Activated CD8-positive, alpha-beta memory T cell treated with anti-CD3 and anti-CD28 coated beads, Interleukin-2, amount 50 U/mL, for 1 hour (primary cell): ENCODE data around the gene CACNB3.

Experiments
- DNase-seq: peaks from one replicate; pipeline ENCODE4 v3.0.0-alpha.2; 2020; ENCODE audit errors: extremely low read depth

Gene CACNB3

DNA sequence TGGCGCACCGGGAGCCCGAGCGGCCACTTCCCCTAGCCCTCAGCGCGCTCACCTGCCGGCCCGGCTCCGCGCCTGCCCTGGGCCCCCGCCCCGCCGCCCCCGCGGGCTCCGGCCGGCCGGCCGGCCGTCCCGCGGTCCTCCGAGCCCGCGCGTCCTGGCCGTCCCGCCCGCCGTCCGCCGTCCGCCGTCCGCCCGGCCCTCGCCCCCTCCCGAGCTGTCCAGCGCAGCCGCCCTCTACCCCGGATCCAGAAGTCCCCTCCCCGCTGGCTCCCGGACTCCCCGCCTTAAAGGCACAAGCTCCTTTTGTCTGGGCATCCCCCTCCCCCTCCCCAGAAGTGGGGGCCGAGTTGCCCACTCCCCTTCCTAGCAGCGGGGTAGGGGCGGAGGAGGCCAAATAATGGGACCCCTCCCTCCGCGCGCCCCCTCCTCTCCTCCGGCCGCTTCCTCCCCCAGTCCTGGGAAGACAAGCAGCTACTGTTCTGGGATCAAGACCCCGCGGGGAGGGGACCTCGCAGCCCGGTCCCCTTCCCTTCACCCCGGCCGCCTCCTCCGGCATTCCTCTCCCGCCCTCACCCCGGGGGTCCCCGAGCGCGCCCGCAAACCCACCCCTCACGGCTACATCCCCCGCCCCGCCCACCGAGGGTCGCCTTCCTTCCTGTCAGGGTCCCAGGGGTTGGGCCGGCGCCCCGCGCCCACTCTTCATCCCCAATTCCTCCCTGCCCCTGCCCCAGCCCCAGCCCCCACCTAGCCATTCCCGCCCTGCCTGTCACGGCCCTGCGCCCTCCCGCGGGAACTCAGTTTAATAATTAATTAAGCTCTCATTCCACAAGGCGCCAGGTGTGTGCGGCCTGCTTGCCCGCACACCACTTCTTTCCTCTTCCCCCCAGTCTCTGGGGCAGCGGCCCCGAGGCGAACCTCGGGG is 29.2 kb upstream of the CACNB3 start, which contains the start of gene ADCY6:
Gene ADCY6, minus strand, starts transcription at position 236 of the 922 bp plus-strand sequence. CDS start 5,655 bp downstream, outside the sequence.
- DNase-seq, result no peak

DNA sequence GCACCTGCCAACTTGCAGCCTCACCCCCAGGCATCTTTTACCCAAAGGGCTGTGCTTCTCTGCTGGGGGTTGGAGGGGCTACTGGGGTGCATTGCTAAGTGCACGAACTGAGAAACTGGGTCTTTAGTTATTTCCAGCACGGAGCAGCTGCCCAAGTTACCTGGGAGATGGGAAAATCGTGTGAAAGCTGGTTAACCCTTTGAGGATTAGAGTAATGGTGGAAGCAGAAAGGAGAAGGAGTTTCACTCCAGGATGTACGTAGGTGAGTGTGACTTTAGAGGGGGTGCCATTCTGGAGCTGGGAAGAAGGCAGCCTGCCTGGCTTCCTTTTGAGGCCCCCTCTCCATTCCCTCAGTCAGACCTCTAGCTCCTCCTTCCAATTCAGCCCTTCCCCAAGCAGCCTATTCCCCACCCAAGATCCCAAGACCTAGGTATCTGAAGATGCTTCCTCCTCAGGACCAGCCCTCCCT is 28.4 kb upstream of the CACNB3 start:
- DNase-seq, result no peak

DNA sequence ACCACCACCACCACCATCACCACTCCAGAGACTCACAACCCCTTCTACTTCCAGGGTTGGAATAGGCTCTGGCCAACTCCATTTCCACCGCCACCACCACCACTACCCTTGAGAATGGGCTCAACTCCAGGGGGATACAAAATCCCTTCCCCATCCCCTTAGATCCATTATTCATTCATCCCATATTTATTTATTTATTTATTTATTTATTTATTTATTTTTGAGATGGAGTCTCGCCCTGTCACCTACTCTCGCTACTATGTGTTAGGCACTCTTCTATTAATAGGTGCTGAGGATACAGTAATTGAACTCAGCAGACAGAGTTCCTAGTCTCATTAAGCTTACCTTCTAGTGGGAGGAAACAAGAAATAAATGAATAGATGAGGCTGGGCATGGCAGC is 24.6 kb upstream of the CACNB3 start:
- no peak for DNase-seq

DNA sequence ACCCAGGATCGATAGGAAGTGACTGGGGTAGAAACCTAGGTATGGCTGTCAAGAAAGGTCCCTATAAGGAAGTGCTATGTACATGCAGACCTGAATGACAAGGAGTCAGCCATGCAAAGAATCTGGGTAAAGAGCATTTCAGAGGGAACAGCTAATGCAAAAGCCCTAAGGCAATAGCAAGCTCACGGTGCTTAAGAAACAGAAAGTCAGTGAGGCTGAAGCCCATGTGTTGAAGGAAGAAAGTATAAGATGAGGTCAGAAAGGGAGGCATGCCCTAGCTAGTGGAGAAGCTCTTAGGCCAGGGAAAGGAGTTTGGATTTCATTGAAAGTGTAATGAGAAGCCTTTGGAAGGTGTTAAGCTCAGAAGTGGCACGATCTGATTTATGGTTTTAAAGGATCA is 23.4 kb upstream of the CACNB3 start:
- DNase-seq, result no peak

DNA sequence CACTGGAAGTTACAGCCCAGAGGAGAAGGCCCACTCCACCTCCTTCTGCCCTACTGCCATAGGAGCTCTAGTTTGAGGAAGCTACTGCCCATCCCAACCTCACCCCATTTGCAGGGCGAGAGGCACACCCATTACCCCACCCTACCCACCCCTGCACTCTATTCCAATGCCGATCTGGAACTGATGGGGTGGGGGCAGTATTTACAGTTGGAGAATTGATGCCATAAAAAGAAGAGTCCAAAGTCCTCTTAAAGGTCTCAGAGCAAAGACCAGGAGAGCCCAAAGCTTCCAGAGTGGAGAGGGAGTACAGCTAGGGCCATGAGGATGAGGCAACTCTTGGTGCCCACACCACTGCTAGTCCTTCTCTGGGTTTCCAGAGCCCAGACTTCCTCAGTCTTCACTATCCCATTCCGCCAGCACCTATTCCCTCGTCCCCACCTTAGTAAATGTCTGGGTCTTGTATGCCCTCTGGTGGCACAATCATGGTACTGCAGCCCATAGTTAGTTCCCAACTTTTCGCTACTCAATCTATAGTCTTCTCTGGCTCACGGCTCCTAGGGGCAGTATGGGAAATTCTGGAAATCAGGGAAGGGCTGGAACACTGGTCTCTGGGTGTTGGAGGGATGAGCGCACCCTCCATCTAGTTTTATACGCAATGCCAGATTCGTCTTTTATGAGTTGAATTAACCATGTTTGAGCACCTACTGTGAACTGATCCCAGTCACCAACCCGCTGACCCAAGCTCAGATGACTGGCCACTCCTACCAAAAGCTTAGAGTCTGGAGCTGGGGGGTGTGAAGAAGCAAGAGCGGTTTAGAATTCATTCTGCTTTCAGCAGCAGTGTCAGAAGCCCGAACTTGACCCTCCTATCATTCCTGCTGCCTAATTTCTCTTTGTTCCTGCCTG is 22.5 kb upstream of the CACNB3 start:
- no peak for DNase-seq

DNA sequence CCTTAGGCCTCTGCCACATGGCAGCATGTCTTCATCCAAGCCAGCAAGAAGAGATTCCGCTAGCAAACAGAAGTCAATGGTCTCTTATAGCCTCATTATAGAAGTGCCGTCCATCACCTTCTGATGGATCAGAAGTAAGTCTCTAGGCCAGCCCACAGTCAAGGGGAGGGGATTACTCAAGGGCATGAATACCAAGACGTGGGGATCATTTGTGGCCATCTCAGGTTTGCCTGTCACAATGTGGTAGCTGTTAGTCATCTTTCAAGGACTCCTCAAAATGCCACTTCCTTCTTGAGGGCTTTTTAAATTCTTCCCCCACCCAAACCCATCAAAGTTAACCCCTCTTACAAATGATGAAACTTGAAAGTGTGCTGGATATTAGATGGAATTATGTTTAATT is 21.3 kb upstream of the CACNB3 start:
- no peak for DNase-seq

DNA sequence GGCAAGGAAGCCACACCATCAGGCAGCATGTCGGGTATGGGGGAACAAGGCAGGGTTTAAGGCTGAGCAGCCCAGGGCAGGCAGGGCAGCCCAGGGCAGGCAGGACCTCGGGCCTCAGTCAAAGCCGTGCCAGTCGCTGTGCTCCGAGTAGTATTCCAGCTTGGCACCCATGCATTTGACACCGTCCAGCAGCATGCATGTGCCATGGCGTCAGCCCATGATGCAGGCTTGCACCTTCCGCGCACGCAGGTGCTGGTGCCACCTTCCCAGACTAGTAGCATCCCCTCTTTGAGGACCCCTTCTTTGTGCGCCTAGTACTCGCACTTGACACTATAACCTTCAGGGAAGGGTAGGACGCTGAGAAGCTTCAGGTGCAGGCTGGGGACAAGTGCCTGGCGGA is 17.8 kb upstream of the CACNB3 start:
- DNase-seq, result no peak

DNA sequence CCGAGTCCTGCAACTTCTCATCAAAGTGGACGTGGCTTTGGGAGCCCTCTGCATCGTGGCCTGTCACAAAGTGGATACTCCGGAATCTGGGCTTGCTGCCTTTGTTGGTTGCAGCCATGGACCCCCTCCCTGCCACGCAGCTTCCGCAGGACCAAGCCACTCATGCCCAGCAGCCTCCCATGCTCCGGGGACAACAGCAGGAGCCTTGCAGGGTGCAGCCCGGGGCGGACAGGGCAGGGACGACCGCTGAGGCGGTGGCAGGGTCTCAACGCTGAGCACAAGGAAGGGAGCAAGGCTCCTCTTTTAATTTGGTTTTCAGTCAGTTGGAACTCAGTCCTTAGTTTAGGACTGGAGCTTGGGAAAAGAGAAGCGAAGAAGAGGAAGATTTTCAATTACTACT is 17.3 kb upstream of the CACNB3 start:
- no peak for DNase-seq

DNA sequence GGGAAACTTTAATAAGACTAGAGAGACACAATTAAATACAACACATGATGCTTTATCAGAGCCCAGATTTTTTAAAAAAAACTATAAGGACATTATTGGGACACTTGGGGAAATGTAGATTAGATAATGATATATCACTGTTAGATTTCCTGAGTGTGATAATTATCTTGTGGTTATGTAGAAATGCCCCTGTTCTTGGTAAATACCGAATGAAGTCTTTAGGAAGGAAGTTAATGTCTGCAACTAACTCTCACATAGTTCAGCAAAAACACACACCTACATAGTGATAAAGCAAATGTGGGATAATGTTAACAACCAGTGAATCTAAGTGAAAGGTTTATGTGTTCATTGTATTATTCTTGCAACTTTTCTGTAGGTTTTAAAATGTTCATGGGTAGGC is 14.6 kb upstream of the CACNB3 start:
- no peak for DNase-seq

DNA sequence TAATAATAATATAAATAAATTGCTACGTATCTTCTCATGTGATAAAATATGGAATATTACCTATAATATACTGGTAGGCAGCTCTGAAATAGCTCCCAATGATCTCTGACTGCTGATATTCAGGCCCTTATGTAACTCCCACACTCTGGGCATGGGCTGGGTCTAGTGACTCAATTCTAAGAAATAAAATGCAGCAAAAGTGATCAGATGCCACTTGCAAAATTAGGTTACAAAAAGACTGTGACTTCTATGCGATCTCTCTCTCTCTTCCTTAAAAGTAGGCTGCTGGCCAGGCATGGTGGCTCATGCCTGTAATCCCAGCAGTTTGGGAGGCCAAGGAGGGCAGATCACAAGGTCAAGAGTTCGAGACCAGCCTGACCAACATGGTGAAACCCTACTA is 10.3 kb upstream of the CACNB3 start:
- DNase-seq, result no peak

DNA sequence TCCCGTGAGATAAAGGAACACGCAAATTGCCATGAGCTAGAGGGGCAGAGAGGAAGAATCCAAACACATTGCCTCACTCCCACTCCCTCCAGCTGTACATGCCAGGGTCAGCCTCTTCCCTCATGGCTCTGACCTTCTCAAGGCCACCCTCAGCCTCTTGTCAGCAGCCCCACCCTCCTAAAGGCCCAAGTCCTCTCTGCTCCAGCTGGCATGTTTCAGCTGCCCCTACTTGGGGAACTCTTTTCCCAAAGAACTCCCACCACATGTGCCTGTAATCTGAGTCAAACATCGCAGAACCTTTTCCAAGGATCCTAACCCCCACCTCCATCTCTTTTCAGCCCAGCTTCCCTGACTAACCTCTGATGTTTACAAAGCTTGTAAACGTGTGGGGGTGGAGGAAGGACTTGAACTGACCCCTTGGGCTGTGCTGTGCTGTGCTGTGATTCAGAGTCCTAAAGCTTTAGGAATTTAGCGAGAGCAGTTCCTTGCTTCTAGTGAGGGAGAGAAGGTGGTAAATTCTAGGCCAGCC is 7.3 kb upstream of the CACNB3 start:
- no peak for DNase-seq

DNA sequence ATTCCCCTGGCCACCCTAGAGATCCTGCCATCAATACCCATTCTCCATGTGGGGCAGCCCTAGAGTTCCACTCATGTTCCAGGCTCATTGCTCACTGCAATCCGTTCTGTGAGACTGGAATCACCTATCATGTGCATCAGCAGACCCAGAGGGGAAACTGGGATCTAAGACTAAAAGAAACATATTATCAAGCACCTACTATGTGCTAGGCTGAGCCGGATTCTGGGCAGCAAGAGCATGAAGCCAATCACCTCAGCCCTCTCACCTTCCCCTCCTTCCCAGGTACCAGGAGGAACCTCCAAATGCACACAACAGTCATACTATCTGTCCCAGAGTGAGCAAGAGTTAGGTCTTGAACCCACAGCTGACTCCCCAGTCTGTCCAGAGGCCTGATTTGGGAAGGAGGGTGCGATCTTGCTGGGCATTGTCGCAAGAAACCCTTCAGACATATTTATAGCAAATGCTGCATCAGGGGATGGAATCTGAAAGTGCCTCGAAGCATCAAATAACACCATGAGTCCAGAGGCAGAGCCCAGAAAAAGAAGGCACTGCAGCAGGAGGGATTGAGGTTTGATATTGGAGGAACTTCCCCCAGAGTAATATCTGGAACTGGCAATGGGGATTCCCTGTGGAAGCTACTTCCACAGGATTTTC is 6.7 kb upstream of the CACNB3 start:
- no peak for DNase-seq

DNA sequence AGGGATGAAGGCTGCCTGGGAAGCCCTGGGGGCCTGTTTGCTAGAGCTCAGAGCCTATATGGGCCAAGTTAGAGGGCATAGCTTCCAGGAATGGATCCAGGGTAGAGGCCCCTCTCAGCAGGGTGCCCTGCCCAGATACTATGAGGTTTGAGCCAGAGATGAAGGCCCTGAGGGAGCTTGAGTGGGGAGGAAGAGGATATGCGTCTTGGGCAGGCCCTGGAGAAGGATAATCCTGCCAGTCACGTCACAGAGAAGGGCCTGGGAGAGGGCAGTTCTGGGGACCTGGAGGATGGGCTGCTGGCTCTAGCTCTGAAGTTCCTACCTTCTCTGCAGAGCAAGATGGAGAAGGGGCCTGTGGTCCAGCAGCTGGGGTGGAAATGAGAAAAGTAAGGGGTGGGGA is 5.9 kb upstream of the CACNB3 start:
- DNase-seq, result no peak

DNA sequence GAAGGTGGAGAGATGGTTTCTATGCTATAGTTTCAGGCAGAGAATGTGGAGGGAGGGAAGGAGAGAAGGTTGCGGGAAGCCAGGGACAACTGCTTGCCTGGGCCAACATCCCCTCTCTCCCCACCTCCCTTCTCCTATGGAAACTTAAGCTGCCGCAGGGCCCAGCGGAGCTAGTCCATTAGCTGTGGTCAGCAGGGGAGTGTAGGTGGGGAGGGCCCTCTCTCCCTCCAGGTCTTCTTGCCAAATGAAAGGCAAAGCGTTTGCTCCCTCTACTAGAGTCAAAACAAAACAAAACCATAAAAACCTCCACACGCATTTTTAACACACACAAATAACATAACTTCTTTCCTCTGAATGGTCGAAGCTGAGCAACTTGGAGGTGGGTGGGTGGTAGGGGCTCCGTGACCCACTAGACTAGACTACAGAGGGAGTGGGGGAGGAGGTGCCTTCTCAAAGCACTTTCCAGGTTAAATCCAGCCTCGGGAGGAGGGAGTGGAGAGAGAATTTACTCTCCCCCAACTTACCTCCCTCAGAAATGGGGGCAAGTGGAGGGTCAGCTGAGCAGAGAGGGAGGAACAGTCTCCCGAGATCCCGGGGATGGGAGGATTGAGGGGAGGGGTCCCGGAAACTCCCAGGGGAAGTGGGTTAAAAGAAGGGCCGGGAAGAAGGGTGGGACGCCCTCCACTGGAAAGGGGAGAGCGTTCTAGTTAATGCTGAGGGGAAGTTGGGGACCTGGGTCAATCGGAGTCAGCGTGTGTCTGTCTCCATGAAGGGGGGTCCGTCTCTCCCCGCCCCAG is 4.6 kb upstream of the CACNB3 start:
- DNase-seq, result no peak

DNA sequence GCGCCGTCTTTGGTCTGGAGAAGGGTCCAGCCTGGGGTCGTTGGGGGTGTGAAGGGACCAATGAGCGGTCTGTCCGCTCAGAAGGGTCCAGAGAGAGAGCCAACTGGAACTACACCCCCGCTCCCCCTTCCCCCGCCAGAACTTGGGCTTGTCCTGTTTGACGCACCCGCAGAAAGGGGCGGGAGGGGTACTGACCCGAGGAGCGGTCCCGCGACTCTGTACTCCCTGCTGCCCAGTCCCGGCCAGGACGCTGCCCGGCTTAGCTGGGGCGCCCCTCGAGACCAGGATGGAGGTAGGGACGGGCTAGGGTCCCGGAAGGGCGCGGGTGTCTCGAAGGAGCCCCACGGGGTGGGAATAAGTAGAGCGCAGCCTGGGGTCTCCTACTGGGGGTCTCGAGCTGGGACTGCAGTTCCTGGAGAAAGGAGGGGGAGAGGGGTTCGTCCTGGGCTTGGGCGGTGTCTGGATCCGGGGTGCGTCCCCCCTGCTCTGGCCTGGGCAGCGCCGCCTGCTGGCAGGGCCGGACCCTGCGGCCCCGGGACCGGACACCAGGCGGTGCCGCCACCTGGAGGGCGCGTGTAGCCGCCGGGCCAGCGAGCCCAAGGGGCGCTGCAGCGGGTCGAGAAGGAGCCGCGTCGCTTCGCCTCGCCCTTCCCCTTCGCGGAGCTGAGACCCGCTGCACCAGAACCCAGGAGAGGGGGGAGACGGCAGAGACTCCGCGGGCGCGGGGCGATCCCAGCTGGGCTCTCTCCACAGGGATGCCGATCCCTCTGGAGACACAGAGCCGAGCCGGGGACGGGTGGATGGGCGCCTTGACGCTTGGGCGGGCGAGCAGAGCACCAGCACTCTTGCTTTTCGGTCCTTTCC is 3.8 kb upstream of the CACNB3 start:
- no peak for DNase-seq

DNA sequence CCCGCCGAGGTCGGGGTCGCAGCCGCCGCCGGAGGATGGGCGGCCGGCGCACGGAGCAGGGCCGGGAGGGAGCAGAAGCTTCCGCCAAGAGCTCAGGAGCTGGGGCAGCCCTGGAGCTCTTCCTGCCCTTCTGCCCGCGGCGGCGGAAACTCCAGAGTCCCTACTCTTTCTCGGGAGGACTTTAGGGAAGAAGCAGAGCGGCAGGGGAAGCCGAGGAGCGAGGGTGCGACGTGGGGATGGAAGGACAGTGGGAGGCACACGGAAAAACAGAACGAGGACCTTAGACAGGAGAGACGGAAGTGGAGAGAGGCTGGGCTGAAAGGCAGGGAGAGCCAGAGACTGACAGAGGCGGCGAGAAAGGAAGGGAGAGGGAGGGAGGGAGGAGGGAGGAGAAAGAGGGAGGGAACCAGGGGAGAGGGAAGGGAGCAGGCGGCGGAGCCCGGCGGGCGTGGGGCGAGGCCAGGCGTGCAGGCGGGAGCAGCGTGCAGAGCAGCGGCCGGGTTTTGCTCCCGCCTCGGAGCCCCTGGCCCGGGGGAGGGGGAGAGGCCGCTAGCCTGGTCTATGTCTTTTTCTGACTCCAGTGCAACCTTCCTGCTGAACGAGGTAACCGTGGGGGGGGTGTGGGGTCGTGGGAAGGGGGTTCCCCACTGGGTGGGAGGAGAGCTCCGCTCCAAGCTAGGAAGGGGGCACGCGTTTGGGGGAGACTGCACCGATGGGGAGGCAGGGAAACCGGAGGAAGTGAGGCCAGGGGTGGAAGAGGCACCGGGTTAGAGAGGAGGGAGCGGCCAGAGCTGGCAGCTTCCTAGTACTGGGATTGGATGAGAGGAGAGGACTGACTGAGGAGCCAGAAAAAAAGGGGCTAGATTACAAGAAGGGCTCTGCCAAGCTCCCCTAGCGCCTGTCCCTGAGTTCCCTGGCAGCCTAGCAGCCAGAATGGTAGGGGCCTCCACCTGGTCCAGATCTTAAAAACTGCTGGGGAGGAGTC is 2.9 kb upstream of the CACNB3 start:
- DNase-seq, result no peak

DNA sequence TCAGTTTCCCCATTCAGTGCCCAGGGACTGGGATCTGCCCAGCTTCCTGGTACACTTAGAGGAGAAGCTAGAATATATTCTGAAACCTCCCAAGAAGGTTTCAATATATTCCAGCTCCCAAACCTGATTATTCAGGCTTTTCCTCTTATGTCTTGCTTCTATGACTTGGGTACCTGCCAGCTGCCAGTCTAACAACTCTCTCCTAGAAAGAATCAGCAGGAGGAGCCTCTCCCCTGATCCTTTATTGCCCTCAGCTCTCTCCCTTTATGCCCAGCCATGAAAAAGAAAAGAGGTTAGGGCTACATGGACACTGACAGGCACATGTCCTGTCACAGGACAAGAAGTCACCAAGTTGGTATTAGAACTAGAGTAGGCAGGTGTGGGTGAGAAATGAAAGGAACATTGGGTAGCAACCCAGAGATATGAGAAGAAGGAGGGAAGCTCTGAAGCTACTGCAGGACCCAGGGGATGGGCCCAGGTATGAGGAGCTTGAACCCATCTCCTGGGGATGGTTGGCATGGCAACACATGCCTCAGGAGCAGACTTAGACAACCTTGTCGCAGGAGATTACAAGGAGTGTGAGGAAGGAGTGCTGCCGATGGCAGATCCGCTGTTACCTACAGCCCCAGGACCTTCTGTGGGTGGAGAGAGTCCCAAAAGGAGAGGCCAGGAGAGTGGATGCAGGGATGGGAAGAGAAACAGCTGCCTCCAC is 2.0 kb upstream of the CACNB3 start:
- no peak for DNase-seq
